22Rv1 (cell line): ENCODE data around the gene ANKRD65.
"Not testable (repeated sequence)": the region's sequence is repeated elsewhere in the genome, so short reads cannot be mapped to it uniquely, and the experiment has no call there.

Source experiments
- H3K27ac ChIP-seq: fragments of 450-650 bp; 2 replicates; pipeline ENCODE4 v1.5.1; 2017
- ZFX ChIP-seq: fragments of 450-650 bp; IDR thresholded peaks from 2 replicates; pipeline ENCODE4 v1.6.1; 2017; ENCODE audit warnings: antibody characterized with exemption, borderline replicate concordance
- TF ChIP-seq, protein P1 (sequence below): fragments of 450-650 bp; IDR thresholded peaks from 2 replicates; pipeline ENCODE4 v1.5.1; 2017; ENCODE audit warnings: mild to moderate bottlenecking

The ANKRD65 gene

DNA sequence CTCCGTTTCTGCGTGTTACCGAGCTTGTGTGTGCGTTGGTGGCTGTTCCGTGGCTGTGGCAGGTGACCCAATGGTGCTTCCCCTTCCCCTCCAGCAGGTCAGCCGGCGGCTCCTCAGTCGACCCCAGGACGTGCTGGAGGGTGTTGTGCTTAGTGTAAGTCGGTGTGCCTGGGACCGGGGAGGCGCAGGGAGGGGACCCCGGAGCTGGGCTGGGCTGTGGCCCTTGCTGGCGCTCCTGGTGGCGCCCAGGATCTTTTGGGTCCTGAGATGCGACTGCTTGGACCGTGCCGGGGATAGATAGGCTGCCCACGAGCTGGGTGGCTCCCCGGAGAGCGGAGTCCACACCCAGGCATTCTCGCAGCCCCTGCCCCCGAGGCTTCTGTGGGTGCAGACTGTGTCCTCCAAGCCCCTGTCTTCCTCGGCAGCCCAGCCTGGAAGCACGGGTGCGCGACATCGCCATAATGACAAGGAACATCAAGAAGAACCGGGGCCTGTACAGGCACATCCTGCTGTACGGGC, 34.3 kb upstream of the ANKRD65 start:
- TF ChIP-seq ZFX, result no peak
- TF ChIP-seq, protein P1, sequence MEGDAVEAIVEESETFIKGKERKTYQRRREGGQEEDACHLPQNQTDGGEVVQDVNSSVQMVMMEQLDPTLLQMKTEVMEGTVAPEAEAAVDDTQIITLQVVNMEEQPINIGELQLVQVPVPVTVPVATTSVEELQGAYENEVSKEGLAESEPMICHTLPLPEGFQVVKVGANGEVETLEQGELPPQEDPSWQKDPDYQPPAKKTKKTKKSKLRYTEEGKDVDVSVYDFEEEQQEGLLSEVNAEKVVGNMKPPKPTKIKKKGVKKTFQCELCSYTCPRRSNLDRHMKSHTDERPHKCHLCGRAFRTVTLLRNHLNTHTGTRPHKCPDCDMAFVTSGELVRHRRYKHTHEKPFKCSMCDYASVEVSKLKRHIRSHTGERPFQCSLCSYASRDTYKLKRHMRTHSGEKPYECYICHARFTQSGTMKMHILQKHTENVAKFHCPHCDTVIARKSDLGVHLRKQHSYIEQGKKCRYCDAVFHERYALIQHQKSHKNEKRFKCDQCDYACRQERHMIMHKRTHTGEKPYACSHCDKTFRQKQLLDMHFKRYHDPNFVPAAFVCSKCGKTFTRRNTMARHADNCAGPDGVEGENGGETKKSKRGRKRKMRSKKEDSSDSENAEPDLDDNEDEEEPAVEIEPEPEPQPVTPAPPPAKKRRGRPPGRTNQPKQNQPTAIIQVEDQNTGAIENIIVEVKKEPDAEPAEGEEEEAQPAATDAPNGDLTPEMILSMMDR, result no peak
- H3K27ac ChIP-seq, result no peak overlapping the region

DNA sequence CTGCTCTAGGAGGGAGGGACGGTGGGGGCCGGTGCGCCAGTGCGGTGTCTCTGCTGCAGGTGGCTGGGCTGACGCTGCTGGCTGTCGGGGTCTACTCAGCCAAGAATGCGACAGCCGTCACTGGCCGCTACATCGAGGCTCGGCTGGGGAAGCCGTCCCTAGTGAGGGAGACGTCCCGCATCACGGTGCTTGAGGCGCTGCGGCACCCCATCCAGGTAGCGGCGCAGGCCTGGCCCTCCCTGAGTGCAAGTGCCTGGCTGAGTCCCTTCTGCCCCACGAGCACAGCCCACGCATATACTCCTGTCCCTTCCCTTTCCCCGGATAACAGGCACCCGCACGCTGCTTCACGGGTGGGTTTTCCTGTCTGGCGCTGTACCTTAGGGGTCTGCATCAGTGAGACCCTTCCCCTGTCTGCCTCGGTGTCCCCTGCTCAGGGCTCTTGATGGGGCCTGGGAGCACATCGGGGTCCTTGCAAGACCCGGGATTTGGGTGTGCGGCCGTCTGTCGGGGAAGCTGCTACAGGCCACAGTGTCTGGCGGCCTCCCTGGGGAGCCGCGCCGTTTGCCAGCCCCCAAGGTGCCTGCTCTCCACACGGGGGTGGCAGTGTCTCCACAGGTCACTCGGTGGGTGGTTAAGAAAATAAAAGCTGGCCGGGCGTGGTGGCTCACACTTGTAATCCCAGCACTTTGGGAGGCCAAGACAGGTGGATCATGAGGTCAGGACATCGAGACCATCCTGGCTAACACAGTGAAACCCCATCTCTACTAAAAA, 33.4 kb upstream of the ANKRD65 start:
- H3K27ac ChIP-seq, result not testable (repeated sequence)

DNA sequence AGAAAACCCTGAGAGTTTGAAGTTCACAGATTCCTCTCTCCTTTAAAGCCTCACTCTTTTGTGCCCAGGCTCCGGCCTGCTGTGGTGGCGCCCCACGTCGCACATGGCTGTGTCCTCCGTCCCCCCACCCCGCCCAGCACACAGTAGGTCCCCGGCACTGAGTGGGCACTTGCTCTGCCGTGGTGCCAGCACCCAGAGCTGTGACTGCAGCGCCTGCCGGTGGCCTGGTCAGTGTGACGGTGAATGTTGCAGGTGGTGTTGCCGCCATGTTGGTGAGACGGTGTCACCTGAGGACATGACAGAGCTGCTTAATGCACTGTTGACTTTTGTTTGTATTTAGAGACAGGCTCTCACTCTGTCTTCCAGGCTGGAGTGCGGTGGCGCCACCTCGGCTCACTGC, 31.8 kb upstream of the ANKRD65 start:
- no peak for TF ChIP-seq ZFX
- TF ChIP-seq, protein P1, result no peak
- no peak overlapping the region for H3K27ac ChIP-seq

DNA sequence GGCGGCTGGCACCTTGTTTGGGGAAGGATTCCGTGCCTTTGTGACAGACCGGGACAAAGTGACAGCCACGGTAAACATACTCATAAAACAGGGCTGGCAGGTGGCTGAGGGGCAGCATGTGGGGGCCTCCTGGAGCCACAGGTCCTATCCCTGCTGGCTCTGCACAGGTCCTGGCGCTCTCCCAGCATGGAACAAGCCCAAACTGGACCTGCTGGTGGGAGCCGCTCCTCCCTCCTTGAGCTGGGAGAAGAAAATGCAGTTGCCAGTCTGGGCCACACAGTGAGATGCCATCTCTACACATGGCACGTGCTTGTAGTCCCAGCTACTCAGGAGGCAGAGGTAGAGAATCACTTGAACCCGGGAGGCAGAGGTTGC, 31.3 kb upstream of the ANKRD65 start:
- not testable (repeated sequence) for H3K27ac ChIP-seq

DNA sequence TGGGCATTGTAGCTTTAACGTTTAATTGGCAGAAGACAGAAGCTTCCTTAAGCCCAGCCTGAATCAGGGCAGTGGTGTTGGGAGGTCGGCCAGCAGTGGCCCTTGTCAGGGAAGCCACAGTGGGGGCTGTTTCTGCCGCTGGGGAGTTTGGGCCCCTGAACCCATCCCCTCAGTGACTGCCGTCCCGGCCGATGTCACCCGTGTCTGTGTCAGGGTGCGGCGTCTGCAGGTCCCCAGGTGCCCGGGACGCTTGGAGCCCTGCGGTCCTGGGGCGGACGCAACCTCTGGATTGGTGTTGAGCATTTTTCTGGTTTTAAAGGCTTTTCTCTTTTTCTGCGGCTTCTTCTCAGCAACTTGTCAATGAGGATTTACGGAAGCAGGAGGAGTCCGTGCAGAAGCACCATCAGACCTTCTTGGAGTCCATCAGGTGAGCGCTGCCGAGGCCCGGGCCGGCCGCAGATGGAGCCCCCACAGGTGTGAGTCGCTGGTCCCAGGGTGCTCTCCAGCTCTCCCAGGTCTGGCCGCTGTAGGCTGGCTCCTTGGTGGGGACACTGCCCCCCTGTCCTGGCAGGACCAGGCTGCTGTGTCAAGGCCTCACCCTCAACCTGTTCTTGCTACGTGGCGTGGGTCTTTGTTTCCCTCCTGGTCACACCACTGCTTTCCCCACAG, 30.8 kb upstream of the ANKRD65 start:
- TF ChIP-seq ZFX, result no peak
- TF ChIP-seq, protein P1, result no peak
- H3K27ac ChIP-seq, result no peak overlapping the region

DNA sequence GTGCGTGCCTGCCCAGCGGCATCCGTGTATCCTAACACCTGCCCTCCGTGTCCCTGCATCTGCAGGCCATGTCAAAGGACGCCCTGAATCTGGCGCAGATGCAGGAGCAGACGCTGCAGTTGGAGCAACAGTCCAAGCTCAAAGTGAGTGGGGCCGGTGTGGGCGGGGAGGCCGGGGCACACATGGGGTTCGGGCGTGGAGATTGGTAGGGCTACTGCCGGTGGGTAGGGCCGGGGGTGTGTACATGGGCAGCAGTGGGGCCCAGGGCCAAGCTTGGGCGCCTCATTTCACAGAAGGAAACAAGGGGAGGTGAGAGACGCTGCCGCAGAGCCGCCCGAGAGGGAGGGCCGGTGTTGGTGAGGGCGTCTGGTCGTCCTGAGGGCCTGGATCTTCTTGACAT, 29.5 kb upstream of the ANKRD65 start:
- H3K27ac ChIP-seq, result not testable (repeated sequence)

DNA sequence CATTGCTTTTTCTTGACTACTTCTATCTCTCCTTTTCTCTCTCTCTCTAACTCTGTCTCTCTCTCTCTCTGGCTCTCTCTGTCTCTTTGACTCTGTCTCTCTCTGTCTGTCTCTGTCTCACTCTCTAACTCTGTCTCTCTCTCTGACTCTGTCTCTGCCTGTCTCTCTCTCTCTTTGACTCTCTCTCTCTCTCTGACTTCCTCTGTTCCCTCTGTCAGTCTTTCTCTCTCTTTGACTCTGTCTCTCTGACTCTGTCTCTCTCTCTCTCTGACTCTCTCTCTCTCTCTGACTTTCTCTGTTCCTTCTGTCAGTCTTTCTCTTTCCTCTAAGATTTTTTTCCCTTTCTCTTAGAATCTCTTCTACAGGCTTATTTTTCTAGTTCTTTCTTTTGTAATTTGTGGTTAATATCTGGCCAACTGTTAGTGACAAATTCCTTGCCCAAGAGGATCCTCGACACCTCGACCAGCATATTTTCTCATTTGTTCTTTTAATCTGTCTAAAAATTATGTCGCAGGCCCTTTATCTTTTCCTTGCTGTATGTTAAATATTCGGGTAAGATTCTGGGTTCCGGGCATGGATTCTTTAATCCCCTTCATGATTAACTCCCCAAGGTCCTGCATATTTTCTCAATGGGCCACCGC, 28.1 kb upstream of the ANKRD65 start, which contains the start of gene ATAD3C:
TSS of gene ATAD3C (plus strand) at position 591 of the 641 bp plus-strand sequence. CDS start 995 bp downstream, outside the sequence.
- TF ChIP-seq ZFX, result no peak
- TF ChIP-seq, protein P1, result no peak
- H3K27ac ChIP-seq, result no peak within 1 kb of the TSS

DNA sequence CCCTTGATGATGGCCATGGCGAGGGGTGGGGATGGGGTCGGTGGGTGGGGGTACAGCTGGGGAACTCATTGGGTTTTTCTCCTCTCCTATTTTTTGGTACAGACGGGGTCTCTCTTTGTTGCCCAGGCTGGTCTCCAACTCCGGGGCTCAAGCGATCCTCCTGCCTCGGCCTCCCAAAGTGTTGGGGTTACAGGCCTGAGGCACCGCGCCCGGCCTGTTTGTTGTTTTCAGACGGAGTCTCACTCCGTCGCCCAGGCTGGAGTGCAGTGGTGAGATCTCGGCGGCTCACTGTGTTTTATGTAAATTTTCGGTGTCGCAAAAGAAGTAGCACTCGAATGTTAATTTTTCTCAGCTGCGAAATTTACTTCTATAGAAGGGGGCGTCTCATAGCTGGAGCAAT, 25.6 kb upstream of the ANKRD65 start:
- H3K27ac ChIP-seq, result not testable (repeated sequence)

DNA sequence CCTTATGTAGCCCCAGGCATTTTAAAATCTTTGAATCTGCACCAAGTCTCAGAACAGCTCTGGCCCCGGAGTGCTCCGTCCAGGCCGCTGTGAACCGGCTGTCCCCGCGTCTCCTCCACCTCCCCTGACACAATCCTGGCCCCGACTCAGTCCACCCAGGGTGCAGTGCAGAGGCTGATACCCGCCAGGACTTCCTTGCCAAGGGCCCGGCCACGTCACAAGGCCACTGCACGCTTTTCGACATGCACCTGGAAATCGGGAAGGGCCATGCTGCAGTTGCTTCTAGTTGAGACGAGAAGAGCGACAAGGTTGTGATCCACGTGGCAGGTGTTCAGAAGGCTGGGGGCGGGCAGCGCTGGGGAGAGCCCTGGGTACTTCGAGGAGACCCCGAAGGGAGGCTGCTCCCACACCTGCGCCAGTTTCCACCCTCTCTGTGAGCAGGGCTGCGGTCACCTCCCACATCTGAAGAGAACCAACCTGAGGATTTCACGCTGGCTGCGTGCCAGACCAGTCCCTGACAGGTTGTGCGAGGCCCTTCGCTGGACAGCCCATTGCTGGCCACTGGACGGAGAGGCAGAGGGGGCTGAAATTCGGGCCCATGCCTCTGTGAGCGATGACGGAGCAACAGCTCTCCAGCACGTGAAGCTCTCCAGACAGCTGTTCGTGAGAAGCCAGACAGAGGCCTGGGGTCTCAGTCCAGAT, 21.1 kb upstream of the ANKRD65 start:
- TF ChIP-seq ZFX, result no peak
- TF ChIP-seq, protein P1, result no peak
- no peak overlapping the region for H3K27ac ChIP-seq
